Measurements from ENCODE around the gene BCKDHB. TPM values are rescaled to one million over a fixed set of nuclear protein-coding genes. Genes with fewer than 3 reads are reported as not detected.

BCKDHB gene
- polyA plus RNA-seq, 1 of the 3 experiments (the other 2 are of a cell fraction): 19.9 TPM

- no peaks in the 10 kb centered on the region for H4K20me1 ChIP-seq (ENCODE audit: insufficient read depth)
- no peak overlapping the region for H3K27ac ChIP-seq (ENCODE audit: low read depth in 2 of 2, low read length in 1 of 2)
- no peaks in the 10 kb centered on the region for H3K9me3 ChIP-seq
- H3K9me2 ChIP-seq: no peaks in the 10 kb centered on the region
- WGBS (ENCODE audit: low lambda C conversion rate): 10% methylated on average over 1 of the region's 1 CpG
- H3K4me2 ChIP-seq: no peak overlapping the region
- ChIA-PET CTCF (interaction anchor here (1.8 kb wide), 1 partner anchor 90 kb away, joined by 4 read pairs; no protein-coding TSS in a partner anchor), POLR2A (no interaction called here)
- TF ChIP-seq JUND (IDR thresholded peaks at IDR 0.05) (no peak), TCF12 (IDR thresholded peaks at IDR 0.05) (0 out of 2 replicates have a peak, but pooled peaks have one; percentile 4)
- no peaks in the 10 kb centered on the region for H3K27me3 ChIP-seq (ENCODE audit: insufficient read depth)
- no peak overlapping the region for H3K9ac ChIP-seq
- DNase-seq: no peak
- H3K79me2 ChIP-seq (ENCODE audit: insufficient read depth): no peaks in the 10 kb centered on the region
- H2AFZ ChIP-seq (ENCODE audit: low read depth): no peak overlapping the region
- H3K4me3 ChIP-seq (ENCODE audit: low read depth in 2 of 2, low read length in 1 of 2): no peak overlapping the region
- no peaks in the 10 kb centered on the region for H3F3A ChIP-seq (replicated peaks; ENCODE audit: insufficient read depth)
- no peaks in the 10 kb centered on the region for H3K36me3 ChIP-seq (replicated peaks in 1 of 2; ENCODE audit: control insufficient read depth in 1 of 2, insufficient read depth in 2 of 2, low read length in 1 of 2)
- H3K4me1 ChIP-seq (ENCODE audit: control insufficient read depth in 1 of 2, insufficient read depth in 2 of 2, low read depth in 1 of 2, low read length in 1 of 2): no peaks in the 10 kb centered on the region; a peak in 1 of 4 replicates
Observed at GRCh38 chr6:80304014-80304413, 197.5 kb downstream of the BCKDHB start.

- ChIA-PET CTCF (interaction anchor here (0.9 kb wide), 1 partner anchor 16 kb away, joined by 3 read pairs; no protein-coding TSS in a partner anchor), POLR2A (no interaction called here)
- Histone ChIP-seq H3K27me3 (ENCODE audit: insufficient read depth) (no peaks in the 10 kb centered on the region), H3K4me2 (no peak overlapping the region), H2AFZ (ENCODE audit: low read depth) (no peak overlapping the region), H3K27ac (ENCODE audit: low read depth in 2 of 2, low read length in 1 of 2) (no peak overlapping the region), H3K36me3 (replicated peaks in 1 of 2; ENCODE audit: control insufficient read depth in 1 of 2, insufficient read depth in 2 of 2, low read length in 1 of 2) (peaks cover 0 to 3% of the 10 kb centered on the region in 2 experiments), H3K79me2 (ENCODE audit: insufficient read depth) (no peaks in the 10 kb centered on the region), H4K20me1 (ENCODE audit: insufficient read depth) (no peaks in the 10 kb centered on the region), H3K9ac (no peak overlapping the region), H3K9me3 (no peaks in the 10 kb centered on the region), H3F3A (replicated peaks; ENCODE audit: insufficient read depth) (no peaks in the 10 kb centered on the region), H3K4me1 (ENCODE audit: control insufficient read depth in 1 of 2, insufficient read depth in 2 of 2, low read depth in 1 of 2, low read length in 1 of 2) (no peaks in the 10 kb centered on the region), H3K4me3 (ENCODE audit: low read depth in 2 of 2, low read length in 1 of 2) (no peak overlapping the region), H3K9me2 (no peaks in the 10 kb centered on the region)
- WGBS (ENCODE audit: low lambda C conversion rate): 83% methylated on average over 8 of the region's 13 CpGs
- no peak for DNase-seq
- TF ChIP-seq NRF1 (IDR thresholded peaks at IDR 0.05; ENCODE audit: low read depth, low read length) (no peak), IRF3 (IDR thresholded peaks at IDR 0.05; ENCODE audit: low read depth, low read length) (no peak), FOXM1 (IDR thresholded peaks at IDR 0.05; ENCODE audit: low read depth) (no peak), RXRA (IDR thresholded peaks at IDR 0.05; ENCODE audit: borderline replicate concordance, low read depth) (no peak), USF1 (IDR thresholded peaks at IDR 0.05; ENCODE audit: borderline replicate concordance, low read depth) (no peak), RAD21 (IDR thresholded peaks at IDR 0.05; ENCODE audit: low read length) (no peak), RCOR1 (IDR thresholded peaks at IDR 0.05; ENCODE audit: low read length) (no peak), EZH2phosphoT487 (IDR thresholded peaks at IDR 0.05; ENCODE audit: borderline replicate concordance, low read depth) (no peak), POLR2AphosphoS5 (IDR thresholded peaks at IDR 0.05; ENCODE audit: low read depth, low read length) (no peak), MEF2A (IDR thresholded peaks at IDR 0.05; ENCODE audit: borderline replicate concordance, low read depth) (no peak), SMC3 (IDR thresholded peaks at IDR 0.05; ENCODE audit: low read depth, low read length) (no peak), FOXJ3 (CRISPR knock-in tag; IDR thresholded peaks at IDR 0.05) (no peak), ZBTB33 (IDR thresholded peaks at IDR 0.05; ENCODE audit: borderline replicate concordance, low read depth) (no peak), GABPA (IDR thresholded peaks at IDR 0.05; ENCODE audit: low read depth) (no peak), RFX5 (IDR thresholded peaks at IDR 0.05; ENCODE audit: low read length) (no peak), FOSL2 (IDR thresholded peaks at IDR 0.05; ENCODE audit: borderline replicate concordance, low read depth) (no peak)
Observed at GRCh38 chr6:80314531-80314930, 208.1 kb downstream of the BCKDHB start.

Measured in SK-N-SH (cell line).